Measurements from ENCODE around the gene DNAH9. TPM values are rescaled to one million over a fixed set of nuclear protein-coding genes. Genes with fewer than 3 reads are reported as not detected.
A peak's percentile ranks its signal among the peaks of the same experiment; 100 is the strongest.

The DNAH9 gene
- total and polyA plus RNA-seq, 2 experiments from 2014 or later: 0.24 to 1.8 TPM

DNA sequence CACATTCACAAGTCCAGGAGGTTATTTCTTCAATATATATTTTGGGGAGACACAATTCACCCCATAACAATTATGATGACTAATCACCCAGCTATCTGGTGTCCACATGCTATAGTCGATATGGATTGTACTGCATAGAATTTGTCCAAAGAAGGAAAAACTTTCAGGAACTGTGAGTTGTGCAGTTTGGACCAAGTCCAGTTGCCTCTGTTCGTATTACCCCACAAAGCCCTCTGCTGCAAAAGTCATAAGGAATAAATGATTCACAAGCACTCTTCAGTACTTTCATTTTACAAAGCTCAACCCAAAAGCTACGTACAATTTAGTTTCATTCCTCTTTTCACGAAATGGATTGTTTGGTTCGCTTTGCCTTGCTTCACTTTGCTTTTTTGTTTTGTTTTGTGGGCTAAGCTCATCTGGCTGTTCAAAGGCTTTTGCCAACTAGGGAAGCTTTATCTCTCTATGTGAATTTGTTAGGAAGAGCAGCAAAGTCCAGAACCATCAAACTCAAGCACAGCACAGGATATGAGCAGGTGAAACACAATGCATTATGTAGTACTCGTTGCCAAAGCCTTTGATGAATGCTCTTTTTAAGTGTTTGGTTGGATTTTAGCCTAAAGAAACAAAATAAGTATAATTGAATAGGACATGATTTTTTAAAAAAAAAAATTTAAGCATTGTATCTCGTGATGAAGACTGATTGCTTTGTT is 300.4 kb downstream of the DNAH9 start:
- Histone ChIP-seq H3K27ac (no peak overlapping the region), H3K4me3 (no peak overlapping the region), H3K9me3 (ENCODE audit: low read depth) (no peaks in the 10 kb centered on the region), H3K4me1 (ENCODE audit: low read depth) (no peaks in the 10 kb centered on the region), H3K36me3 (no peaks in the 10 kb centered on the region), H3K27me3 (no peaks in the 10 kb centered on the region)
- no peak for DNase-seq (ENCODE audit: low read depth in 1 of 2, low spot score in 1 of 2)
- TF ChIP-seq, protein P1, sequence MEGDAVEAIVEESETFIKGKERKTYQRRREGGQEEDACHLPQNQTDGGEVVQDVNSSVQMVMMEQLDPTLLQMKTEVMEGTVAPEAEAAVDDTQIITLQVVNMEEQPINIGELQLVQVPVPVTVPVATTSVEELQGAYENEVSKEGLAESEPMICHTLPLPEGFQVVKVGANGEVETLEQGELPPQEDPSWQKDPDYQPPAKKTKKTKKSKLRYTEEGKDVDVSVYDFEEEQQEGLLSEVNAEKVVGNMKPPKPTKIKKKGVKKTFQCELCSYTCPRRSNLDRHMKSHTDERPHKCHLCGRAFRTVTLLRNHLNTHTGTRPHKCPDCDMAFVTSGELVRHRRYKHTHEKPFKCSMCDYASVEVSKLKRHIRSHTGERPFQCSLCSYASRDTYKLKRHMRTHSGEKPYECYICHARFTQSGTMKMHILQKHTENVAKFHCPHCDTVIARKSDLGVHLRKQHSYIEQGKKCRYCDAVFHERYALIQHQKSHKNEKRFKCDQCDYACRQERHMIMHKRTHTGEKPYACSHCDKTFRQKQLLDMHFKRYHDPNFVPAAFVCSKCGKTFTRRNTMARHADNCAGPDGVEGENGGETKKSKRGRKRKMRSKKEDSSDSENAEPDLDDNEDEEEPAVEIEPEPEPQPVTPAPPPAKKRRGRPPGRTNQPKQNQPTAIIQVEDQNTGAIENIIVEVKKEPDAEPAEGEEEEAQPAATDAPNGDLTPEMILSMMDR (IDR thresholded peaks at IDR 0.05; ENCODE audit: low read depth, low read length): no peak

DNA sequence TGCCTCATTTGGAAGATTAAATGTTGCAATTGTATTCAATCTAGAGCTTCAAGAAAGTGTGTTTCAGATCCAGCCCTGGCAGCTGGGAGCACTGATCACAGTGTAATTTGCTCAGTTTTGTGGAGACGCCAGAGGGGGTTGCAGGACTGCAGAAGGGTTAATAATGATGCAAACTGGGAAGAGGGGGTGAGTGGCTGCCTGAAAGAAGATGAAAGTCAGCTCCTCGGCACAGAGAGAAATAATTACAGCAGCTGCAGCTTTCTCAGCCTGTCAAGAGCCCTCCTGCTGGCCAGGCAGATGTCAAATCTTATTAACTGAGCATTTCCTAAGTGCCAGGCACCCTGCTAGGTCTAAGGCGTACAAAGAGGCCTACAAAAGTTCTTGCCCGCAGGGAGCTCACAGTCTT is 301.3 kb downstream of the DNAH9 start:
- DNase-seq (ENCODE audit: low read depth in 1 of 2, low spot score in 1 of 2): peak in 1 of 2 donors; percentile 2
- TF ChIP-seq, protein P1 (IDR thresholded peaks at IDR 0.05; ENCODE audit: low read depth, low read length): no peak
- H3K27me3 ChIP-seq: no peaks in the 10 kb centered on the region
- no peaks in the 10 kb centered on the region for H3K36me3 ChIP-seq
- no peak overlapping the region for H3K27ac ChIP-seq
- H3K4me3 ChIP-seq: no peak overlapping the region
- H3K4me1 ChIP-seq (ENCODE audit: low read depth): no peaks in the 10 kb centered on the region
- no peaks in the 10 kb centered on the region for H3K9me3 ChIP-seq (ENCODE audit: low read depth)

DNA sequence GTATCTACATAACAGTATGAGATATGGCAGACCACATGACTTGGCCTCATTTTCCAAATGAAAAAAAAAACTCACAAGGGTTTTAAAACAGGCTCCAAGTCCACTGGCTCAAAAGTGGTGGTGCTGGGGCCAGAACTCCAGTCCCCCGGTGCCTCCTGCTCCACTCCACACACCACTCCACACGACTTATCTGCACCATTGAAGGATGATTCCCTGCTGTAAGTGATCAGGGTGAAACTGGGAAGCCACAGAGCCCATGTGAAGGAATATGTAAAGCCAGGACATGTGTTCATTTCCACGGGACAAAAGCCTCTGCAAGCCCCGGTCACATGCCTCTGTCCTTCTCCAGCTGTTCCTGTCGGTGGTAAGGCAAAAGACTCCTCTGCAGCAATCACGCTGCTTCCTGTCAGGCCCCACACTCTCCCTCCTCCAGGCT is 301.8 kb downstream of the DNAH9 start:
- peak in 1 of 2 donors; percentile 2 for DNase-seq (ENCODE audit: low read depth in 1 of 2, low spot score in 1 of 2)
- Histone ChIP-seq H3K4me1 (ENCODE audit: low read depth) (no peaks in the 10 kb centered on the region), H3K36me3 (no peaks in the 10 kb centered on the region), H3K9me3 (ENCODE audit: low read depth) (no peaks in the 10 kb centered on the region), H3K27me3 (no peaks in the 10 kb centered on the region), H3K4me3 (no peak overlapping the region), H3K27ac (no peak overlapping the region)
- TF ChIP-seq, protein P1 (IDR thresholded peaks at IDR 0.05; ENCODE audit: low read depth, low read length): no peak

DNA sequence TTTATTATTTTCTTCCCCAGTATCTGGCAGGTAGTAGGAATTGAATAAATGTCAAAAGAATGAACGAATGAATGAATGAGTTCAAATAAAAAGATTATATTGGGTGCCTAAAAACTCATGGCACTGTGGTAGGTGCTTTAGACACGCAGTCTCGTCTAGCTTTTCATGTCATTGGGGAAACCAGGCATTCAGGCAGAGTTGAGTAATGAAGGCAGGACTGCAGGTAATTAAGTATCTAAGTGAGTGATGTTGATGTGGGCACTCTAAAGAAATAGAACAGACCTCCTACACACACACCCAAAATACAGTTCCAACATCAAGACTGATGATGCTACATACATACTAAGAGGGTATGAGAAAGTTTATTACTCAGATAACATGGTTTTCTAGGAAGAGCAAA is 302.4 kb downstream of the DNAH9 start:
- Histone ChIP-seq H3K9me3 (ENCODE audit: low read depth) (no peaks in the 10 kb centered on the region), H3K27me3 (no peaks in the 10 kb centered on the region), H3K4me3 (no peak overlapping the region), H3K4me1 (ENCODE audit: low read depth) (no peaks in the 10 kb centered on the region), H3K36me3 (no peaks in the 10 kb centered on the region), H3K27ac (no peak overlapping the region)
- TF ChIP-seq, protein P1 (IDR thresholded peaks at IDR 0.05; ENCODE audit: low read depth, low read length): no peak
- DNase-seq (ENCODE audit: low read depth in 1 of 2, low spot score in 1 of 2): no peak

DNA sequence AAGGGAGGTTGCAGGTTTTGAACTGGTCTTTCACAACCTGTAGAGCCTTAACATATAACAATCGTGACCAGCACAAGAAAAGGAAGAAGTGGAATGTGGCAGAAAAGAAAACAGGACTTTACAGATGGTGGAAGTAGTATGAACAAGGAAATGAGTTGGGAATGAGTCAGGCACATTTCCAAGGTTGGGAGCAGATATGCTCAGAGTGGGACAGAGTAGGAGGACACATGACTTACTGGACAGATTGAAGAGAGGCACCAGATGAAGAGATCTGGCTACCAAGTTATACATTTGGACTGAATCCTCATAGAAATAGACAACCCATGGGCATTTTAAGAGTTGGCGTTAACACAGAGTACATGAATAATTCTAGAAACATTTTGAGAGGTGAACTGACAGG is 303.7 kb downstream of the DNAH9 start:
- no peaks in the 10 kb centered on the region for H3K36me3 ChIP-seq
- H3K9me3 ChIP-seq (ENCODE audit: low read depth): no peaks in the 10 kb centered on the region
- no peak for DNase-seq (ENCODE audit: low read depth in 1 of 2, low spot score in 1 of 2)
- H3K4me3 ChIP-seq: no peak overlapping the region
- H3K27ac ChIP-seq: no peak overlapping the region
- TF ChIP-seq, protein P1 (IDR thresholded peaks at IDR 0.05; ENCODE audit: low read depth, low read length): no peak
- no peaks in the 10 kb centered on the region for H3K27me3 ChIP-seq
- no peaks in the 10 kb centered on the region for H3K4me1 ChIP-seq (ENCODE audit: low read depth)

All from cardiac muscle cell (in vitro differentiated cells and primary cell).